ENCODE measurements around the gene WHAMM. TPM values are rescaled to one million over a fixed set of nuclear protein-coding genes. Genes with fewer than 3 reads are reported as not detected.

Gene WHAMM
- polyA plus RNA-seq, 2 of the 4 experiments (the other 2 are of a cell fraction): 5.1 to 5.6 TPM

DNA sequence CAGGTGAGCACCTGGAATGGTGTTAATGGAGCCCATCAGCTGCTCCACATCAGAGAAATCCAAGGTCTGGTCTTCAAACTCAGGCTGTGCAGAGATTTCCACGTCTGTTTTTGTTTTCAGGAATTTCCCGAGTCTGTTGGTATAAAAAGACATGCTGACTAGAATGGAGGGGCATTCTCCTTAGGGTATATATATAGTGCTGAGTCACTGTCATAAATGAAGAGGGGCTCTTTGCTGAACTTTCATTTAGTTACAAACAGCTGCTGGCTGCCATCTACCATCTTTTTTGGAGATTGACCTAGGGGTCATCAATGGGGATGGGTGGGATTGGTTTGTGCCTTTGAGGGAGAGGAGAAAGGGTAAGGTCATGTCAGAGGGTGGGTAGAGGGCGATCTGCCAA lies 30.7 kb upstream of the WHAMM start:
- TF ChIP-seq RNF2 (IDR thresholded peaks at IDR 0.05; ENCODE audit: borderline replicate concordance, low read depth) (no peak), HOXA7 (CRISPR knock-in tag; IDR thresholded peaks at IDR 0.05) (no peak), EHMT2 (IDR thresholded peaks at IDR 0.05; ENCODE audit: low read depth) (no peak), PHF8 (IDR thresholded peaks at IDR 0.05; ENCODE audit: borderline replicate concordance, low read depth) (no peak), CHD4 (IDR thresholded peaks at IDR 0.05; ENCODE audit: borderline replicate concordance) (no peak), NFE2L2 (conservative IDR thresholded peaks at IDR 0.05; ENCODE audit: low read length) (peak; percentile 61; the same call in 1 of the 2 replicates), EP300 (IDR thresholded peaks at IDR 0.05) (no peak), TP53 (CRISPR knock-in tag; IDR thresholded peaks at IDR 0.05) (no peak), MAFK (IDR thresholded peaks at IDR 0.05; ENCODE audit: partially characterized antibody) (peak; percentile 58), FOXS1 (CRISPR knock-in tag; IDR thresholded peaks at IDR 0.05) (no peak), SMC3 (IDR thresholded peaks at IDR 0.05) (no peak), KDM5A (IDR thresholded peaks at IDR 0.05) (no peak)
- ATAC-seq (no peak), FAIRE-seq (no peak), DNase-seq (ENCODE audit: low read depth in 1 of 2, low spot score in 1 of 2) (no peak)
- H3K27ac ChIP-seq: no peak overlapping the region
- H3K9me3 ChIP-seq: no peaks in the 10 kb centered on the region; the same call in 2 of the 3 replicates
- no peaks in the 10 kb centered on the region for H3K4me1 ChIP-seq
- WGBS (ENCODE audit: missing lambda C conversion rate): 55% methylated on average over 3 of the region's 3 CpGs
- no peak overlapping the region for H3K4me3 ChIP-seq
- ChIA-PET POLR2A (no interaction called here), CTCF (interaction anchor here (0.5 to 0.8 kb wide), 2 partner anchors 29 to 216 kb away, joined by 3 to 5 read pairs; no protein-coding TSS in a partner anchor)
- H3K4me2 ChIP-seq: no peak overlapping the region

DNA sequence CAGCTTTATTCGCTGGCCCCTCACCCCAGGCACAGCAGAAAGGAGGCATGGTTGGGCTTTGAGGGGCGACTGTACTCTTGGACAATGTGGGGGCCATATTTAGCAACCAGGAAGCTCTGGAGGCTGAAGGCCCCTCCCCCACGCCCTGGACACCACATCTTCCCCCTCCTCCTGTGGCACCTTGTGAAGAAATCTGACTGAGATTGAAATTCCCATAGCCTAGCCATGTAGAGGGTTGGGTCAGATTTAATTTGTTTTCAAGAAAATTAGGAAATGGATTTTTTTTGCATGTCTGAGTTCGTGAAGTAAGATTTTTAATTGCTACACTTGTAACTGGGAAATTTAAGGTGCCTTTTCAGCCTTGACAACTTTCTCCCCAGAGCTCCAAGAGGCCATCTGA lies 28.1 kb upstream of the WHAMM start:
- FAIRE-seq: no peak
- Histone ChIP-seq H3K9me3 (no peaks in the 10 kb centered on the region; the same call in 1 of the 3 replicates), H3K4me1 (no peaks in the 10 kb centered on the region), H3K27ac (no peak overlapping the region), H3K4me3 (no peak overlapping the region), H3K4me2 (no peak overlapping the region)
- DNase-seq (ENCODE audit: low read depth in 1 of 2, low spot score in 1 of 2): no peak
- ChIA-PET CTCF (no interaction called here), POLR2A (interaction anchor here (0.6 kb wide), 1 partner anchor 38 kb away, joined by 6 read pairs; no protein-coding TSS in a partner anchor)
- ATAC-seq: no peak
- TF ChIP-seq TFCP2L1 (CRISPR knock-in tag; IDR thresholded peaks at IDR 0.05): no peak
- 38% methylated on average over 4 of the region's 4 CpGs for WGBS (ENCODE audit: missing lambda C conversion rate)

DNA sequence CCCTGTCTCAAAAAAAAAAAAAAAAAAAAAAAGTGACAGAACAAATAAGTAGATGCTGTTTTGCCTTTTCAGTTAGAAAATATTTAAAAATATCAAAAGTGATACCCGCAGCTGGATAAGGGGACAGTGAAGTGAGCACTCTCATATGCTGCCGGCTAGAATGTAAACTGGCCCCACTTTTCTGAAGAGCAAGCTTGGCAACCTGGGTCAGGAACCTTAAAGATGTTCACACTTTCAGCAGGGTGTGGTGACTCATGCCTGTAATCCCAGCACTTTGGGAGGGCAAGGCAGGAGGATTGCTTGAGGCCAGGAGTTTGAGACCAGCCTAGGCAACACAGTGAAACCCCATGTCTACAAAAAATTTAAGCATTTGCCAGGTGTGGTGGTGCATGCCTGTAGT lies 20.9 kb upstream of the WHAMM start:
- Histone ChIP-seq H3K4me1 (no peaks in the 10 kb centered on the region), H3K4me3 (no peak overlapping the region), H3K4me2 (no peak overlapping the region), H3K27ac (no peak overlapping the region), H3K9me3 (no peaks in the 10 kb centered on the region; the same call in 2 of the 3 replicates)
- WGBS (ENCODE audit: missing lambda C conversion rate): 52% methylated on average over 2 of the region's 2 CpGs
- ATAC-seq (no peak; a peak in 1 of 6 replicates), DNase-seq (ENCODE audit: low read depth in 1 of 2, low spot score in 1 of 2) (no peak), FAIRE-seq (no peak)
- POLR2A ChIA-PET: no interaction called here
- CTCF ChIA-PET: interaction anchor here (0.7 kb wide), 2 partner anchors 138 to 194 kb away, joined by 3 to 4 read pairs; no protein-coding TSS in a partner anchor
- TF ChIP-seq, protein P1, sequence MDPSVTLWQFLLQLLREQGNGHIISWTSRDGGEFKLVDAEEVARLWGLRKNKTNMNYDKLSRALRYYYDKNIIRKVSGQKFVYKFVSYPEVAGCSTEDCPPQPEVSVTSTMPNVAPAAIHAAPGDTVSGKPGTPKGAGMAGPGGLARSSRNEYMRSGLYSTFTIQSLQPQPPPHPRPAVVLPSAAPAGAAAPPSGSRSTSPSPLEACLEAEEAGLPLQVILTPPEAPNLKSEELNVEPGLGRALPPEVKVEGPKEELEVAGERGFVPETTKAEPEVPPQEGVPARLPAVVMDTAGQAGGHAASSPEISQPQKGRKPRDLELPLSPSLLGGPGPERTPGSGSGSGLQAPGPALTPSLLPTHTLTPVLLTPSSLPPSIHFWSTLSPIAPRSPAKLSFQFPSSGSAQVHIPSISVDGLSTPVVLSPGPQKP (IDR thresholded peaks at IDR 0.05; ENCODE audit: low read depth, low read length): no peak
- no peak for TF ChIP-seq FOSL2 (IDR thresholded peaks at IDR 0.05)
- TF ChIP-seq FOSL2 (CRISPR knock-in tag; IDR thresholded peaks at IDR 0.05): 0 out of 2 replicates have a peak, but pooled peaks have one; percentile 11
- TF ChIP-seq, protein P2, sequence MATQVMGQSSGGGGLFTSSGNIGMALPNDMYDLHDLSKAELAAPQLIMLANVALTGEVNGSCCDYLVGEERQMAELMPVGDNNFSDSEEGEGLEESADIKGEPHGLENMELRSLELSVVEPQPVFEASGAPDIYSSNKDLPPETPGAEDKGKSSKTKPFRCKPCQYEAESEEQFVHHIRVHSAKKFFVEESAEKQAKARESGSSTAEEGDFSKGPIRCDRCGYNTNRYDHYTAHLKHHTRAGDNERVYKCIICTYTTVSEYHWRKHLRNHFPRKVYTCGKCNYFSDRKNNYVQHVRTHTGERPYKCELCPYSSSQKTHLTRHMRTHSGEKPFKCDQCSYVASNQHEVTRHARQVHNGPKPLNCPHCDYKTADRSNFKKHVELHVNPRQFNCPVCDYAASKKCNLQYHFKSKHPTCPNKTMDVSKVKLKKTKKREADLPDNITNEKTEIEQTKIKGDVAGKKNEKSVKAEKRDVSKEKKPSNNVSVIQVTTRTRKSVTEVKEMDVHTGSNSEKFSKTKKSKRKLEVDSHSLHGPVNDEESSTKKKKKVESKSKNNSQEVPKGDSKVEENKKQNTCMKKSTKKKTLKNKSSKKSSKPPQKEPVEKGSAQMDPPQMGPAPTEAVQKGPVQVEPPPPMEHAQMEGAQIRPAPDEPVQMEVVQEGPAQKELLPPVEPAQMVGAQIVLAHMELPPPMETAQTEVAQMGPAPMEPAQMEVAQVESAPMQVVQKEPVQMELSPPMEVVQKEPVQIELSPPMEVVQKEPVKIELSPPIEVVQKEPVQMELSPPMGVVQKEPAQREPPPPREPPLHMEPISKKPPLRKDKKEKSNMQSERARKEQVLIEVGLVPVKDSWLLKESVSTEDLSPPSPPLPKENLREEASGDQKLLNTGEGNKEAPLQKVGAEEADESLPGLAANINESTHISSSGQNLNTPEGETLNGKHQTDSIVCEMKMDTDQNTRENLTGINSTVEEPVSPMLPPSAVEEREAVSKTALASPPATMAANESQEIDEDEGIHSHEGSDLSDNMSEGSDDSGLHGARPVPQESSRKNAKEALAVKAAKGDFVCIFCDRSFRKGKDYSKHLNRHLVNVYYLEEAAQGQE (IDR thresholded peaks at IDR 0.05): no peak
- TF ChIP-seq ZFP36 (IDR thresholded peaks at IDR 0.05; ENCODE audit: borderline replicate concordance, partially characterized antibody): no peak
- TF ChIP-seq NFE2L2 (conservative IDR thresholded peaks at IDR 0.05; ENCODE audit: low read length): no peak
- TF ChIP-seq, protein P3, sequence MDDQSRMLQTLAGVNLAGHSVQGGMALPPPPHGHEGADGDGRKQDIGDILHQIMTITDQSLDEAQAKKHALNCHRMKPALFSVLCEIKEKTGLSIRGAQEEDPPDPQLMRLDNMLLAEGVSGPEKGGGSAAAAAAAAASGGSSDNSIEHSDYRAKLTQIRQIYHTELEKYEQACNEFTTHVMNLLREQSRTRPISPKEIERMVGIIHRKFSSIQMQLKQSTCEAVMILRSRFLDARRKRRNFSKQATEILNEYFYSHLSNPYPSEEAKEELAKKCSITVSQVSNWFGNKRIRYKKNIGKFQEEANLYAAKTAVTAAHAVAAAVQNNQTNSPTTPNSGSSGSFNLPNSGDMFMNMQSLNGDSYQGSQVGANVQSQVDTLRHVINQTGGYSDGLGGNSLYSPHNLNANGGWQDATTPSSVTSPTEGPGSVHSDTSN (IDR thresholded peaks at IDR 0.05): no peak
- TF ChIP-seq, protein P4, sequence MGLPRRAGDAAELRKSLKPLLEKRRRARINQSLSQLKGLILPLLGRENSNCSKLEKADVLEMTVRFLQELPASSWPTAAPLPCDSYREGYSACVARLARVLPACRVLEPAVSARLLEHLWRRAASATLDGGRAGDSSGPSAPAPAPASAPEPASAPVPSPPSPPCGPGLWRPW (IDR thresholded peaks at IDR 0.05): no peak
